Ectodermal cell (in vitro differentiated cells): Measurements from ENCODE around the gene NRF1.

ENCODE experiments used
- H3K27ac ChIP-seq: 2 replicates; pipeline ENCODE4 v1.7.0; 2013; ENCODE audit warnings: mild to moderate bottlenecking, low read depth, low read length; ENCODE audit not compliant: insufficient read depth, poor library complexity, severe bottlenecking
- H3K27me3 ChIP-seq: 2 replicates; pipeline ENCODE4 v1.7.0; 2013; ENCODE audit warnings: mild to moderate bottlenecking, low read length; ENCODE audit not compliant: insufficient read depth, control insufficient read depth, poor library complexity, severe bottlenecking
- H3K36me3 ChIP-seq: one replicate; pipeline ENCODE4 v1.7.0; 2013; ENCODE audit warnings: low read length; ENCODE audit not compliant: control insufficient read depth, insufficient read depth
- H3K4me1 ChIP-seq: one replicate; pipeline ENCODE4 v1.7.0; 2013; ENCODE audit warnings: low read length; ENCODE audit not compliant: control insufficient read depth, insufficient read depth
- H3K4me3 ChIP-seq: 2 replicates; pipeline ENCODE4 v1.7.0; 2013; ENCODE audit warnings: low read depth, low read length, control low read depth; ENCODE audit not compliant: insufficient read depth
- H3K9me3 ChIP-seq: 2 replicates; pipeline ENCODE4 v1.7.0; 2013; ENCODE audit warnings: mild to moderate bottlenecking, low read length, moderate library complexity; ENCODE audit not compliant: control insufficient read depth
- WGBS, 2 experiments: methylation state at CpG; one replicate each; pipeline ENCODE4 v1.1.7; 2013; ENCODE audit warnings: missing lambda C conversion rate in 2 of 2; 5-methylcytosine and 5-hydroxymethylcytosine counted together

NRF1 gene

GRCh38 chr7:129768614-129769399 lies 157.3 kb downstream of the NRF1 start:
- H3K27ac ChIP-seq = no peak overlapping the region

GRCh38 chr7:129769400-129769774 lies 157.9 kb downstream of the NRF1 start:
- no peaks in the 10 kb centered on the region for H3K36me3 ChIP-seq
- no peaks in the 10 kb centered on the region for H3K9me3 ChIP-seq
- H3K4me3 ChIP-seq = no peak overlapping the region
- H3K27me3 ChIP-seq = peaks cover 11% of the 10 kb centered on the region
- no peak overlapping the region for H3K27ac ChIP-seq
- peaks cover 16% of the 10 kb centered on the region for H3K4me1 ChIP-seq
- WGBS, 2 experiments = 93 to 94% methylated on average over 9 of the region's 9 CpGs

More at GRCh38 chr7:129768614-129769399, 157.3 kb downstream of the NRF1 start:
- H3K4me1 ChIP-seq = peaks cover 12% of the 10 kb centered on the region
- H3K9me3 ChIP-seq = no peaks in the 10 kb centered on the region
- H3K4me3 ChIP-seq = no peak overlapping the region
- 89 to 90% methylated on average over 17 of the region's 17 CpGs for WGBS, 2 experiments
- no peaks in the 10 kb centered on the region for H3K36me3 ChIP-seq
- H3K27me3 ChIP-seq = peaks cover 7% of the 10 kb centered on the region

GRCh38 chr7:129769866-129770808 lies 158.6 kb downstream of the NRF1 start:
- Histone ChIP-seq H3K27me3 (peaks cover 18% of the 10 kb centered on the region), H3K4me1 (peaks cover 17% of the 10 kb centered on the region), H3K9me3 (no peaks in the 10 kb centered on the region), H3K27ac (no peak overlapping the region), H3K36me3 (no peaks in the 10 kb centered on the region), H3K4me3 (no peak overlapping the region)
- 94 to 95% methylated on average over 21 of the region's 21 CpGs for WGBS, 2 experiments

GRCh38 chr7:129771201-129771927 lies 159.8 kb downstream of the NRF1 start:
- Histone ChIP-seq H3K27me3 (peaks cover 31% of the 10 kb centered on the region), H3K36me3 (no peaks in the 10 kb centered on the region), H3K27ac (no peak overlapping the region), H3K4me3 (no peak overlapping the region), H3K4me1 (peaks cover 17% of the 10 kb centered on the region), H3K9me3 (no peaks in the 10 kb centered on the region)
- WGBS, 2 experiments = 84 to 89% methylated on average over 18 to 19 of the region's 19 CpGs

- H3K36me3 ChIP-seq = no peaks in the 10 kb centered on the region
- no peak overlapping the region for H3K27ac ChIP-seq
- H3K4me1 ChIP-seq = peaks cover 17% of the 10 kb centered on the region
- WGBS, 2 experiments = 32 to 40% methylated on average over 18 of the region's 18 CpGs
- H3K27me3 ChIP-seq = peaks cover 37% of the 10 kb centered on the region
- no peaks in the 10 kb centered on the region for H3K9me3 ChIP-seq
- H3K4me3 ChIP-seq = no peak overlapping the region
Observed at GRCh38 chr7:129771928-129772479, 160.5 kb downstream of the NRF1 start.

- peaks cover 45% of the 10 kb centered on the region for H3K27me3 ChIP-seq
- H3K27ac ChIP-seq = no peak overlapping the region
- H3K9me3 ChIP-seq = no peaks in the 10 kb centered on the region
- peaks cover 17% of the 10 kb centered on the region for H3K4me1 ChIP-seq
- H3K36me3 ChIP-seq = no peaks in the 10 kb centered on the region
- H3K4me3 ChIP-seq = no peak overlapping the region
- WGBS, 2 experiments = 86% methylated on average over 15 of the region's 15 CpGs
Observed at GRCh38 chr7:129772646-129773280, 161.2 kb downstream of the NRF1 start.

- 87 to 91% methylated on average over 5 of the region's 5 CpGs for WGBS, 2 experiments
- Histone ChIP-seq H3K27ac (no peak overlapping the region), H3K4me1 (peaks cover 19% of the 10 kb centered on the region), H3K36me3 (no peaks in the 10 kb centered on the region), H3K4me3 (no peak overlapping the region), H3K9me3 (no peaks in the 10 kb centered on the region), H3K27me3 (peaks cover 50% of the 10 kb centered on the region)
Observed at GRCh38 chr7:129773328-129773731, 161.8 kb downstream of the NRF1 start.

GRCh38 chr7:129773871-129774270 lies 162.4 kb downstream of the NRF1 start:
- no peak overlapping the region for H3K4me3 ChIP-seq
- H3K36me3 ChIP-seq = no peaks in the 10 kb centered on the region
- H3K27ac ChIP-seq = no peak overlapping the region
- peaks cover 24% of the 10 kb centered on the region for H3K4me1 ChIP-seq
- 89 to 90% methylated on average over 3 of the region's 3 CpGs for WGBS, 2 experiments
- peaks cover 56% of the 10 kb centered on the region for H3K27me3 ChIP-seq
- no peaks in the 10 kb centered on the region for H3K9me3 ChIP-seq

- WGBS, 2 experiments = 64 to 67% methylated on average over 11 of the region's 11 CpGs
- H3K27me3 ChIP-seq = peaks cover 61% of the 10 kb centered on the region
- no peaks in the 10 kb centered on the region for H3K36me3 ChIP-seq
- H3K4me1 ChIP-seq = peaks cover 29% of the 10 kb centered on the region
- H3K4me3 ChIP-seq = no peak overlapping the region
- no peaks in the 10 kb centered on the region for H3K9me3 ChIP-seq
- no peak overlapping the region for H3K27ac ChIP-seq
Observed at GRCh38 chr7:129774359-129774758, 162.8 kb downstream of the NRF1 start.
